MCF 10A (cell line): ENCODE results near the gene TMEM138. TPM values are rescaled to one million over a fixed set of nuclear protein-coding genes. Genes with fewer than 3 reads are reported as not detected.
A peak's percentile ranks its signal among the peaks of the same experiment; 100 is the strongest.

ENCODE experiments used
- BruUV-seq: library from RNA; stranded (reverse); fragments of 400-500 nt; replicated peaks from 2 replicates; lab custom pipeline; 2021; lab: Mats Ljungman, UMichigan
- CTCF ChIA-PET: fragments of 300-600 bp; sonication (Branson Sonifier 250); formaldehyde crosslinking; extraction: SDS; loops from one replicate; lab custom pipeline; 2021; ENCODE audit warnings: antibody characterized with exemption, inconsistent platforms; lab: Yijun Ruan, JAX
- POLR2A ChIA-PET: fragments of 300-600, 350-650 bp; sonication (Branson Sonifier 250); formaldehyde crosslinking; extraction: SDS; loops from one replicate; lab custom pipeline; 2020; ENCODE audit warnings: antibody characterized with exemption, inconsistent platforms; lab: Yijun Ruan, JAX
- DNase-seq: peaks from one replicate; pipeline ENCODE4 v3.0.0-alpha.2; 2018; ENCODE audit not compliant: unreplicated experiment
- H3K27ac Mint-ChIP-seq: one replicate; pipeline ENCODE4 v1.8.0; 2022; ENCODE audit warnings: mild to moderate bottlenecking, low read depth, mixed read lengths; ENCODE audit not compliant: unreplicated experiment
- H3K27me3 Mint-ChIP-seq: one replicate; pipeline ENCODE4 v1.8.0; 2022; ENCODE audit warnings: mixed read lengths; ENCODE audit not compliant: insufficient read depth, unreplicated experiment
- H3K36me3 Mint-ChIP-seq: one replicate; pipeline ENCODE4 v1.8.0; 2022; ENCODE audit warnings: mild to moderate bottlenecking, moderate library complexity, mixed read lengths; ENCODE audit not compliant: insufficient read depth, unreplicated experiment
- H3K4me1 Mint-ChIP-seq: one replicate; pipeline ENCODE4 v1.8.0; 2022; ENCODE audit warnings: mixed read lengths; ENCODE audit not compliant: insufficient read depth, unreplicated experiment
- H3K4me3 Mint-ChIP-seq: one replicate; pipeline ENCODE4 v1.8.0; 2022; ENCODE audit warnings: mild to moderate bottlenecking, moderate library complexity, mixed read lengths; ENCODE audit not compliant: unreplicated experiment
- H3K9me3 Mint-ChIP-seq: one replicate; pipeline ENCODE4 v1.8.0; 2022; ENCODE audit warnings: mixed read lengths; ENCODE audit not compliant: unreplicated experiment
- CTCF ChIP-seq: fragments of 200-600 bp; IDR thresholded peaks from one replicate; pipeline ENCODE4 v1.8.0; 2022; ENCODE audit warnings: antibody characterized with exemption, mild to moderate bottlenecking; ENCODE audit not compliant: unreplicated experiment
- intact Hi-C: fragments of 100-400 bp; cut with micrococcal nuclease; formaldehyde crosslinking; loops from 2 replicates; pipeline ENCODE4 v1.14.1; 2022
- total RNA-seq: library from RNA; stranded (reverse); gene quantifications from 2 replicates; pipeline ENCODE4 v1.2.3, GENCODE V29; 2022

The TMEM138 gene
- total RNA-seq, 1 experiment from 2014 or later = 39.9 TPM

- intact Hi-C loops = loop anchor here (10.0 kb wide), 1 partner anchor 78 kb away; no protein-coding TSS in a partner anchor
- peak overlapping the region; percentile 98 for H3K27ac Mint-ChIP-seq
- TF ChIP-seq CTCF = no peak
- H3K36me3 Mint-ChIP-seq = peaks cover 49% of the 10 kb centered on the region
- TSS peak; percentile 51 for BruUV-seq
- H3K4me3 Mint-ChIP-seq = peak overlapping the region; percentile 93
- ChIA-PET POLR2A (interaction anchor here (1.0 to 10.7 kb wide), 15 partner anchors 16 to 114 kb away, joined by 3 to 220 read pairs (median 5); partner anchors contain the start of genes CPSF7, CYB561A3, SDHAF2 and TMEM138), CTCF (interaction anchor here (0.6 to 5.6 kb wide), 6 partner anchors 23 to 501 kb away, joined by 3 to 39 read pairs (median 4); partner anchors contain the start of genes CPSF7 and SDHAF2)
- DNase-seq = peak; percentile 28
- H3K27me3 Mint-ChIP-seq = no peaks in the 10 kb centered on the region
- peaks cover 47% of the 10 kb centered on the region for H3K4me1 Mint-ChIP-seq
- no peaks in the 10 kb centered on the region for H3K9me3 Mint-ChIP-seq
These were observed 29.8 kb upstream of the TMEM138 start for GRCh38 chr11:61332281-61332796.

- DNase-seq = peak; percentile 94
- no peak for TF ChIP-seq CTCF
- H3K27me3 Mint-ChIP-seq = no peaks in the 10 kb centered on the region
- H3K36me3 Mint-ChIP-seq = peaks cover 44% of the 10 kb centered on the region
- ChIA-PET POLR2A (interaction anchor here (0.7 to 10.7 kb wide), 12 partner anchors 16 to 102 kb away, joined by 3 to 220 read pairs (median 8); partner anchors contain the start of genes CPSF7, CYB561A3, SDHAF2 and TMEM138), CTCF (interaction anchor here (0.8 to 10.1 kb wide), 7 partner anchors 10 to 102 kb away, joined by 3 to 439 read pairs (median 7); partner anchors contain the start of genes CYB561A3 and TMEM138)
- H3K4me3 Mint-ChIP-seq = peak within 1 kb of the TSS; percentile 93
- intact Hi-C loops = loop anchor here (10.0 kb wide), 1 partner anchor 78 kb away; no protein-coding TSS in a partner anchor
- peak within 1 kb of the TSS; percentile 98 for H3K27ac Mint-ChIP-seq
- no peaks in the 10 kb centered on the region for H3K9me3 Mint-ChIP-seq
- H3K4me1 Mint-ChIP-seq = peaks cover 41% of the 10 kb centered on the region
- no TSS peak for BruUV-seq
These were observed 29.2 kb upstream of the TMEM138 start, which contains the start of the genes DDB1 and TKFC for GRCh38 chr11:61332797-61333549. Gene DDB1 (minus strand): TSS chr11:61333105. CDS start chr11:61332968, 137 bp downstream. Gene TKFC (plus strand): TSS chr11:61333228. CDS start chr11:61334729, 1,501 bp downstream.

- TSS peak; percentile 70 for BruUV-seq
- H3K9me3 Mint-ChIP-seq = no peaks in the 10 kb centered on the region
- no peak for DNase-seq
- CTCF ChIA-PET = interaction anchor here (0.6 to 10.1 kb wide), 12 partner anchors 11 to 789 kb away, joined by 3 to 439 read pairs (median 6); partner anchors contain the start of genes CYB561A3, TMEM138 and TMEM216
- H3K4me1 Mint-ChIP-seq = peaks cover 41% of the 10 kb centered on the region
- H3K27ac Mint-ChIP-seq = peak overlapping the region; percentile 98
- no peak for TF ChIP-seq CTCF
- no peaks in the 10 kb centered on the region for H3K27me3 Mint-ChIP-seq
- intact Hi-C loops = loop anchor here (10.0 kb wide), 1 partner anchor 79 kb away; no protein-coding TSS in a partner anchor
- peaks cover 36% of the 10 kb centered on the region for H3K36me3 Mint-ChIP-seq
- H3K4me3 Mint-ChIP-seq = peak overlapping the region; percentile 93
- POLR2A ChIA-PET = interaction anchor here (0.7 to 10.7 kb wide), 16 partner anchors 7 to 183 kb away, joined by 3 to 220 read pairs (median 4); partner anchors contain the start of genes CPSF7, CYB561A3, SDHAF2 and TMEM138
These were observed 28.4 kb upstream of the TMEM138 start for GRCh38 chr11:61333550-61334433.
